GM21360 (cell line): ENCODE measurements around the gene MSANTD3.

Source experiments
- ATAC-seq: cut with Tn5 transposase; IDR thresholded peaks from one replicate; pipeline ENCODE4 v1.9.1; 2021; ENCODE audit warnings: mild to moderate bottlenecking, moderate library complexity; ENCODE audit not compliant: unreplicated experiment

Gene MSANTD3

DNA sequence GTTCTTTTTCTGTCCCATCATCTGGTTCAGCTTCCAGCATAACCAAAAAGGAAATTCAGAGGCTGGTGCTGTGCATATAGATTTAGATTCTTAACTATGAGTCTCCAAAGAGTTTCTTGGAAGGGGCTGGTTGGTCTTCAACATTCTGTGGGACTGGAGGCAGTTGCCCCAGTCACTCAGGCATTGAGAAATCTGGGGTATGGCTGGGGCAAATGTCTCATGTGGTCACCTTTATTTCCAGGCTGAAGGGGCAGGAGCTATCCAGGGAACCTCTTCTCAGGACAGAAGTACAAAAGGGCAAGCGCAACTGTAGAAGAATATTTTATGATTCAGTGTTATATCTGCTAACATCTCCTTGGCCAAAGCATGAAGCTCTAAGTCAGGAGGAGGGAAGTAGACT lies 30.6 kb downstream of the MSANTD3 start:
- no peak for ATAC-seq

DNA sequence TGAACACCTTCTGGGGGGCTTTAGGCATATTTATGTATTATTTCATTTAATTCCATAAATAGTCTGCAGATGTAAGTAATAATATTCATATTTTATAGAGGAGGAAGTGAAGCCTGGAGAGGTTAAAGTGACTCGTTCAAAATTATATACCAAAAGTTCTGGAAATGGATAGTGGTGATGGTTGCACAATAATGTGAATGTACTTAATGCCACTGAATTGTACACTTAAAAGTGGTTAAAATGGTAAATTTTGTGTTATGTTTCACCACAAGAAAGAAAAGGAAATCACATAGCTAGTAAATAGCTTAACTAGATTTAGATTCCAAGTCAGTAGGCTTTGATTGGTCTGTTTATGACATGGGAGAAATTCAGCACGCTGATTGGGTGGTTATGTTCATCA lies 33.0 kb downstream of the MSANTD3 start:
- ATAC-seq, result no peak

DNA sequence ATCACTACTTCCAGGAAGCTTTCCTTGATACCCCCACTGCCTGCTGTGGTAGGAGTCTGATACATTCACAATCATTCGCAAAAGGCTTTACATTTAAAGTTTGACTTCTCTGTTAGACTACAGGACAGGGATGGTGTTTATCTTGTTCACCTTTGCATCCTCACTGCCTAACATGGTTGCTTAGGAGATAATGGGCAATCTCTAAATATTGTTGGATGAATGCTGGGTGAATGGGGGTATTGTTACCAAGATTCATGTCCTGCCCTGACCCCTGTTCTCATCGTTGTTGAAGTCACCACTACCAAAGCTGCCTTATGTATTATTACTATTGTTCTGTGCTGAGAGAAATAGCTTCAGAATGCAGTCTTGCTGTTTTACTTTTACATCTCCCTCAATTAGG lies 38.3 kb downstream of the MSANTD3 start:
- ATAC-seq, result no peak

DNA sequence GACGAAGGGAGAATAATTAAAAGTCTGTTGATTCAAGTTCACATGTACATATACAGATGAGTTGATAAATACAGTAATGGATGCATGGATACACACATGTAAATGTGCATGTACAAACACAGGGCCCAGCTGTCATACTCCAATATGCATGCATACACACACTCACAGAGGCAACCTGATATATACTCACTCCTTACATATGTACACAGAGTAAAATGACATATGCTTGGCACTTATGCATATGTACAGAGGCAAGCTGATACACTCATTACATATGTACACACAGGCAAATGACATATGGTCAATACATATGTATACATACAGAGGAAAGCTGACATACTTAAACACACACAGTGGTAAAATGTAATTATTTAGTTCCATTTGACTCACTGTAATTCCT lies 38.8 kb downstream of the MSANTD3 start:
- ATAC-seq, result no peak

DNA sequence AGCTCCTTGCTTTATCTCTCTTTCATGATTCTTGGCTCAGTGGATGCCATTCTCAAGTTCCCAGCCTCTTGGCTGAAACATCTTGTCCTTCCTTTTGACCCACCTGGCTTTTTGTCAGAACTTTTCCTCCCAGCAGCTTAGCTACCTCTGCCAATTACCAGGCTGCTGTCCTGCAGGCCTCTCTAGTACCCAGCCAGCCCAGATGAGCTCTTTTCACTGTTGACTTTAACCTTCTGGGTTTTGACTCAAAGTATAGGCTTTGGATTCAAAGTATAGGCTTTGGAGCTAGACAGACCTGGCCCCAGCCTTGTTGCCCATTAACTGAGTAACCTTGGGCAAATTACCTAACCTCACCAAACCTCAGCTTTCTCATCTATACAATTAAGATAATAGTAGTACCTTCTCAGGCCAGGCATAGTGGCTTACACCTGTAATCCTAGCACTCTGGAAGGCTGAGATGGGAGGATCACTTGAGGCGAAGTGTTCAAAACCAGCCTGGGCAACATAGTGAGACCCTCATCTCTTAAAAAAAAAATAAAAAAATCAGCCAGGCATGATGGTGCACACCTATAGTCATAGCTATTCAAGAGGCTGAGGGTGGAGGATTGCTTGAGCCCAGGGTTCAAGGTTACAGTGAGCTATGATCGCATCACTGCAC lies 39.4 kb downstream of the MSANTD3 start:
- ATAC-seq, result no peak

DNA sequence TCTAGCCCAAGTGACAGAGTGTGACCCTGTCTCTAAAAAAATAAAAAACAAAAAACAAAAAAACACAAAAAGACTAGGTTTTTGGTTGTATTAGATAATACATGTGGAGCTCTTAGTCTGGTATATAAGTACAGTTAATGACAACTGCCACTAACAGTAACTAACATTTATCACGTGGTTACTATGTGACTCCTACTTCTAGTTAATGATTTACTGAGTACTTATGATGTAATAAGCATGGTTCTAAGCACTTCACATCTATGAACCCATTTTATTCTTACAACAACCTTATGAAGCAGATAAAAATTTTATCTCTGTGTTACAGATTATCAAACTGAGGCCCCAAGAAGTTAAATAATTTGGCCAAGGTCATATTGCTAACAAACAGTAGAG lies 39.9 kb downstream of the MSANTD3 start:
- ATAC-seq, result no peak

DNA sequence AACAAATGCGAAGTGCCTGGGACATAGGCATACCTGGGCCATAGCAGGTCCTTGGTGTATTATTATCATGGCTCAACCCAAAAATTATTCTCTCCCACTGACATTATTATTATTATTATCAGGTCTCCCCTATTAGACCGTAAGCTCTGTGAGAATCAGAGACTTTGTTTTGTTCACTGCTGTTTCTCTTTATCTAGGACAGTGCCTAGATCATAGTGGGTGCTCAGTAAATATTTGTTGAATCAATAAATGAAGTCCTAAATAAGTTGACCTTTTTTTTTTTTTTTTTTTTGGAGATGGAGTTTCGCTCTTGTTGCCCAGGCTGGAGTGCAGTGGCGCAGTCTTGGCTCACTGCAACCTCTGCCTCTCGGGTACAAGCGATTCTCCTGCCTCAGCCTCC lies 41.1 kb downstream of the MSANTD3 start:
- no peak for ATAC-seq

DNA sequence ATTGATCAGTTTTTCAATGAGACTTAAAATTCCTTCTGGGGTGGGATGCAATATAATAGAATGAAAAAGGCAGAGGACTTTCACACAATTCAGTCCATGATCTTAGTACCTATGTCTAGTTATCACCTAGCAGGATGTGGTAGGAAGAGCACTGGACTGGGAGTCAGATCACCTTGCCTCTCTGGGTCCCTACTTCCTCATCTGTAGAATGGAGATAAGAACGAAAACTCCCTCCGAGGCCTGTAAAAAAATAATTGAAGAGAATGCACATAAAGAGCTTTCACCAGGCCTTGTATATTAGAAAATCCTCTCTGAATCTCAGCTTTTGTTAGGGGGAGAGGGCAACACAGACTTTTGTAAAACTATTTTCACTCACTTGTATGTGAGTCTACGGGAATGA lies 45.3 kb downstream of the MSANTD3 start:
- ATAC-seq, result no peak

DNA sequence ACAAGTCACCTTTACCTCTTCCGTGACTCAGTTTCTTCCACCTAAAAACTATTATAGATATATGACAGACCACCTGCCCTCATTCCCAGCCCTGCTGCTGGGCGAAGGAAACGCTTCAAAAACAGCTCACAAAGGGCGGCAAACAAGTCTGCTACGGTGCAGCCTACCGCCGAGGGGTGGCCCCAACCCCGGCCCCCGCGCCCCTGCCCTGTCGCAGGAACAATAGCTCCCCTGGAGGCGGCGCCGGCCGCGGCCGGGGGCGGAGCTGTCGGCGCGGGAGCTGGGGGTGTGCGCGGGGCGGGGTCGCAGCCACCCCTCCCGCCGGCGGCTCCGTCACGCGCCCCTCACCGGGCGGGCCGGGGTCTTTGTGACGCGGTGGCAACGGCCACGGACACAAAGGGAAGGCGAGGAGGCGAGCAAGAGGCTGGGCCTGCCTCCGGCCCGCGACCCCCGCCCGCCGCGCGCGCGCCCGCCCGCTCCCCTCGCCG lies 45.9 kb downstream of the MSANTD3 start, which contains the start of gene TMEFF1:
Gene TMEFF1, plus strand, starts transcription at position 362 of the 488 bp plus-strand sequence. CDS start 396 bp downstream, outside the sequence.
- peak; percentile 65 for ATAC-seq

DNA sequence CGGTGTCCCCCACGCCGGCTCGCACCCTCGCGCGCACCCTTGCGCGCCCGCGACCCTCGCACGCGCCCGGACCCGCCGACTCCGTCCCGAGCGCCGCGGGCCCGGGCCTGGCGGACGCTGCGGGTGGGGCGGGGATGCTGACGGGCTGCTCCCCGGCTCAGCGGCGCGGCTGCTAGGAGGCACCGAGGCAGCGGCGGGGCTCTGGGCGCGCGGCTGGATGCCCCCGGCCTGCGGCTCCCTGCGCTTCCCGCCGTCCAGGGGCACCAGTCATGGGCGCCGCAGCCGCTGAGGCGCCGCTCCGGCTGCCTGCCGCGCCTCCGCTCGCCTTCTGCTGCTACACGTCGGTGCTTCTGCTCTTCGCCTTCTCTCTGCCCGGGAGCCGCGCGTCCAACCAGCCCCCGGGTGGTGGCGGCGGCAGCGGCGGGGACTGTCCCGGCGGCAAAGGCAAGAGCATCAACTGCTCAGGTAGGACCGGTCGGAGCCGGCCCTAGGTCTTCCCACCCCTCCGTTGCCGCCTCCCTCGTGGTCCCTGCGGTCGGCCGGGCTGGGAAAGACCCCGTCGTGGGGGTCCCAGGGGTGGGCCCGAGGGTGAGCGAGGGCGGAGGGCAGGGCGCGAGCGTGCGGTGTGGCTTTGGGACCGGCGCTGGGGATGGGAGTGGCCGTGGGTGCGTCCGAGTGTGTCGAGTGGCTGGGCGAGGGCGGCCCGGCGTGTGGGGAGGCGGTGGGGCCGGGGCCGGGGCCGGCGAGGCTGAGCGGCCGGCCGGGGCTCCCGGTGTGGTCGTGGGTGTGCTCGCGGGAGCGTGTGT lies 46.5 kb downstream of the MSANTD3 start:
- peak; percentile 77 for ATAC-seq

DNA sequence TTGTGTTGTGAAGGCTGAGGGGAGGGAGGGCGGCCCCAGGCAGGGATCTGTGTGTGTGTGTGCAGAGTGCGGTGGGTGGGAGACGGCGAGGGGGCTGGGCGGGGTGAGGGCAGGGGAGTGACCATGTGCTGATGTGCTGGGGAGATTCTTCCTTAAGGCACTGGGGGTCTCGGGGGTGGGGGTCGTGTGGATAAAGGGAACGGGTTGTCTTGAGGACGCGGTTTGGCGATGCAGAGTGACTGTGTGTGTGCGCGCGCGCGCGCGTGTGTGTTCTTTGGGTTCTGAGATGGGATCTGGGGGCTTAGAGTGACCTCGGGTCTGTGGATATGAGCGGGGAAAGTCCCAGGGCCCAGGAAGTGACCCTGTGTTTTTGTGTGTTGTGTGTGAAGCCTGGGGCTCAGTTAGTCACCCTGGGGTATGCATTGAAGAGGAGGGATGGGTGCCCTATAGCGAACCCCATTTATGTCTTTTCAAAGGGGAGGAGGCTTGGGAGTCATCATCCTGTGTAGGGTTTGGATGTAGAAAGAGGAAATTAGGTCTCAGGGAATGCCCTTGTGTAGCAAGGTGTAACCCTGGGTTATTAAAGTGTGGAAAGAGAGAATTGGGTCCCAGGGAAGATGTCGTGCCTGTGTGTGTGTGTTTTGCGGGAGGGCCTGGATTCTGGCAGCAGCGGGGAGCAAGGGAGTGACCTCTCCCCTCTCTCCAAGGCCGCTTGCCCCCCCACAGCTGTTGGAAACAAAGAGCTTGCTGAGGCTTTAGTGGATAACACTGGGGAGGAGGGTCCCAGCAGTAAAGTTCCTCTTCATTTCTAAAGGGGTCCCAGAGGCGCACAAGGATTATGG lies 47.4 kb downstream of the MSANTD3 start:
- no peak for ATAC-seq

DNA sequence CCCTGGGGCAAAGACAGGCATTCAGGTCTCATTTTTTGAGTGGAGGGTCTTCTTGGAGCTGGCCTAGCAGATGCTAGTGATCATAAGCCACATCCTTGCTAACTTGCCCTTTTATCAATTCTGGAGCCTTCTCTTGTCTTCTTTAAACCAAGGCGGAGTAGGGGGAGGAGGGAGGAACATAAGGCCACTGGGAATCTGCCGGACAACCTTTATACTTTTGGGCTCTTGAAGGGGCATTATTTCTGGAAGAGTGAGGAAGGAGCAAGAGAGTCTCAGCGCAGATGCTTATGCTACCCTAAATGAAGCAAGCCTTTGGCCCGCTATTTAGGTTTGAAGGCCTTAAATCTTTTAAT lies 48.0 kb downstream of the MSANTD3 start:
- ATAC-seq, result no peak

DNA sequence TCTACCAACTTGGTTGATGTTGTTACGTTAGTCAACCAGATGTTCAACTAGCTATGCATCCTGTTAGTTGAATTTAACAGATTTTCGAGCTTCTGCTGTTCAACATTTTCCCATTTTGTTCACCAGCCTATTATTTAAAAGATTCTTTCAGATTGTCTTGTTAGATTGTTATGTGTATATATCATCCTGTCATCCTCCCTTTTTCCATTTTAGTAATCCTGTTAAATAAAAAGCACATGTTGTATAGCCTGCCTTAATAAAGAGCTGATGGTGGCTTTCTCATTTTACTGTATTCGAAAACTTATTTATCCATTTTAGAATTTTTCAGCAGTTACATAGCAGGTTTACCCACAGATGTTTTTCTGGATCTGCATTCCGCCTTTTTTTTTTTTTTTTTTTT lies 50.3 kb downstream of the MSANTD3 start:
- ATAC-seq, result no peak

DNA sequence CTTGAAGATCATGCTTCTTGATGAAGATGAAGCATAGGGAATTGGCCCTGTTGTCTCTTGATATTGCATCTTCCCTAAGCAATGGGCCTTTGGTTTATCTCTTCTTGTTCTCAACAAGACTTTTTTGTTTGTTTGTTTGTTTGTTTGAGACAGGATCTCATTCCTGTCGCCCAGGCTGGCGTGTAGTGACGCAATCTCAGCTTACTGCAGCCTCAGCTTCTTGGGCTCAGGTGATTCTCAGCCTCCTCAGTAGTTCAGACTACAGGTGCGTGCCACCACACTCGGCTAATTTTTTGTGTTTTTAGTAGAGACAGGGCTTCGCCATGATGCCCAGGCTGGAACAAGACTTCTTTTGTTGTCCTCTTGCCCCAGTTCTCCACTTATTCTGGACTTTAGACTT lies 51.2 kb downstream of the MSANTD3 start:
- ATAC-seq, result no peak

DNA sequence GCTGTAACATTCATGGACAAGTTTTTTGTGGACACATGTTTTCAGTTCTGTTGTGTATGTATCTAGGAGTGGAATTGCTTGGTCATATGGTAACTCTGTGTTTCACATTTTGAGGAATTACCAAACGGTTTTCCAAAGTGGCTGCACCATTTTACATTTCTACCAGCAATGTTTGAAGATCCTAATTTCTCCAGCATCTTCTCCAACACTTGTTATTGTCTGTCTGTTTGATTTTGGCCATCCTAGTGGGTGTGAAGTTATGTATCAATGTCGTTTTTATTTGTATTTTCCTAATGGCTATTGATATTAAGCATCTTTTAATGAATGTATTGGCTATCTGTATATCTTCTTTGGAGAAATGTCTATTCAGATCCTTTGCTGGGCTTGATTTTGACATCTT lies 52.9 kb downstream of the MSANTD3 start:
- no peak for ATAC-seq

DNA sequence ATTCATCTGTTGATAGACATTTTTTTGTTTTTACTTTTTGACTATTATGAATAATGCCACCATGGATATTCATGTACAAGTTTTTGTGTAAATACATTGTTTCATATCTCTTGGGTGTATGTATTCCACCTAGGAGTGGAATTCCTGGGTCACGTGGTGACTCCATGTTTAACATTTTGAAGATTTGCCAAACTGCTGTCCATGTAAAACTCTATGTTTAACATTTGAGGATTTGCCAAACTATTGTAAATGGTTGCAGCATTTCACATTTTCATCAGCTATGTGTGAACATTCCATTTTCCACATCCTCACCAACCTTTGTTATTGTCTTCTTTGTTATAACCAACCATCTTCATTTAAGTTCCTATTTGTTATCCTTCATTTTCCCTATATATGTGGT lies 58.3 kb downstream of the MSANTD3 start:
- ATAC-seq, result no peak

DNA sequence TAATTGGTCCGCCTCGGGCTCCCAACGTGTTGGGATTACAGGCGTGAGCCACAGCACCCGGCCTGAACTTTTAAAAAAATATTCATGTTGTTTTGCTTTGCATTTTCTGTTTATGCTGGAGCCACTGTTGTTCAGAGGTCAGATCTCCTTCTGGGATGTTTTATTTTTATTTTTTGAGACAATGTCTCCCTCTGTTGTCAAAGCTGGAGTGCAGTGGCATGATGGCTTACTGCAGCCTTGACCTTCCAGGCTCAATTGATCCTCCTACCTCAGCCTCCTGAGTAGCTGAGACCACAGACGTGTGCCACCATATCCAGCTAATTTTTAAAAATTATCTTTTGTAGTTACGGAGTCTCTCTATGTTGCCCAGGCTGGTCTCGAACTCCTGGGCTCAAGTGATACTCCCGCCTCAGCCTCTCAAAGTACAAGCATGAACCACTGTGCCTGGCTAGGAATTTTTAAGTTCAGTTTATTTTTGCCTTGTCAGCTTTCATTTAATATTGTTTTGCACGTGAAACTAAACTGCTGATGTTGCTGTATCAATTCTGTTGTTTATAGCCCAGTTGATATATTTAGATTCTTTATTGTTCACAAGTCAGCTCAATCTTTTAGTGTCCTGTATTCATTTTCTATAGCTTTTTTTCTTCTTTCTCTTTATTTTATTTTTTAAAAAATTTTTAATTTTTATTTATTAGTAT lies 59.7 kb downstream of the MSANTD3 start:
- ATAC-seq, result no peak

DNA sequence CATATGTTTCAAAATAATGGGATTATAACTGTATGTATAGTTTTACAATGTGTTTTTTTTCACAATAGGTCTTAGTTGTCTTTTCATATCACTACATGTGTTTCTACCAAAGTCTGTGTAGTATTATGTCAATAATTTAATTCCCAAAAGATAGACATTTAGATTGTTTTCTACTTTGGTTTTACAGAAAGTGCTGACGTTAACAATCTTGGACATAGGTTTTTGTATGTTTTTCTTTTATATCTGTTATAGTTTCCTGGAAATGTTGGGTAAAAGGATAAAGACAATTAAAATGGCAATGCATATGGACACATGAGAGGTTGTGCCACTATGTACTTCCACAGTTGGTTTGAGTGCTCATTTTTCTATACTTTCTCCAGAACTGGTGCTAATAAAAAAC lies 61.2 kb downstream of the MSANTD3 start:
- no peak for ATAC-seq

DNA sequence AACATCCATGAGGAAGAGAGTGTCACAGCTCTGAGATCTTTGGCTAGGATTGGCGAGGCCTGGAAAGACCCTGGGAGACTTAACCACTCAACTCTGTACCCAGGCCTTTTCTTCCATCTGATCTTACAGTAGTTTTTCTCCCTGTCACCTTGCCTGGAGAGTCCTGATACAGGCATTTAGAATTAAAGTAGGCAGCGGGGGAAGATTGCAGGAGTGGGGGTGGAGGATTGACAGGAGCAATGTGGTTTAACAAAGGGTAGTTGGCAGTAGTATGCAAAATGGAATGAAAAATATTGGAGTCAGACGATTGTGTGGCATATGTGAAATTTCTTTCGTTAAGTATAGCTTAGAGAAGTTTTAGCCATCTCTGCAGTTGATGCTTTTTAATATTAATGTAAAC lies 62.9 kb downstream of the MSANTD3 start:
- no peak for ATAC-seq

DNA sequence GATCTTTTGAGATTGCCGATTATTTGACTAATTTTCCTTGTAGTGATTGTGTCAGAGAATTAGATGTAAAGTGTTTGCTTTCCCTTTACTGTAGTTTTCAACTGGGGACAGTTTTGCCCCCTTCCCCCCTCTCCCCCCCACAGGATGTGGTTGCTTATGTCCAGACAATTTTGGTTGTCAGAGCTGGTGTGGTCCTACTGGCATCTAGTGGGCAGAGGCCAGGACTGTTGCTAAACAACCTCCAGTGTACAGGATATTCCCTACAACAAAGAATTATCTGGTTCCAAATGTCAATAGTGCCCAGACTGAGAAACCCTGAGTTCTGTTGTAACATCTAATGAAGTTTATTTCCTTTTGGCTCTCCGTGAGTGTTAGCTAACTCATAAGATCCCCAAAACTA lies 66.0 kb downstream of the MSANTD3 start:
- ATAC-seq, result no peak

DNA sequence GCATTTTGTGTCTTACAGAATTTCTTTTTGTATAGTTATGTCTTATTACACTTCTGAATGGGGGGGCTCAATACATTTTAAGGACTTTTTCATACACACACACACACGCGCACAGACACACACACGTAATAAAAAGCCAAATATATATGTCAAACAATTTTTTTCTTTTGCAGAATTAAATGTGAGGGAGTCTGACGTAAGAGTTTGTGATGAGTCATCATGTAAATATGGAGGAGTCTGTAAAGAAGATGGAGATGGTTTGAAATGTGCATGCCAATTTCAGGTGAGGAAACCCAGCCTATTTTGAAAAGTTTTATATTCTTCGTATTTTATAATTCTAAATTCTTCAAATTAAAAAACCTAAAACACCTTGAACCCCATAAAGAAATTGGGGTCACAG lies 71.6 kb downstream of the MSANTD3 start:
- ATAC-seq, result no peak
